ENCODE results near the gene LPCAT1.

Gene LPCAT1

DNA sequence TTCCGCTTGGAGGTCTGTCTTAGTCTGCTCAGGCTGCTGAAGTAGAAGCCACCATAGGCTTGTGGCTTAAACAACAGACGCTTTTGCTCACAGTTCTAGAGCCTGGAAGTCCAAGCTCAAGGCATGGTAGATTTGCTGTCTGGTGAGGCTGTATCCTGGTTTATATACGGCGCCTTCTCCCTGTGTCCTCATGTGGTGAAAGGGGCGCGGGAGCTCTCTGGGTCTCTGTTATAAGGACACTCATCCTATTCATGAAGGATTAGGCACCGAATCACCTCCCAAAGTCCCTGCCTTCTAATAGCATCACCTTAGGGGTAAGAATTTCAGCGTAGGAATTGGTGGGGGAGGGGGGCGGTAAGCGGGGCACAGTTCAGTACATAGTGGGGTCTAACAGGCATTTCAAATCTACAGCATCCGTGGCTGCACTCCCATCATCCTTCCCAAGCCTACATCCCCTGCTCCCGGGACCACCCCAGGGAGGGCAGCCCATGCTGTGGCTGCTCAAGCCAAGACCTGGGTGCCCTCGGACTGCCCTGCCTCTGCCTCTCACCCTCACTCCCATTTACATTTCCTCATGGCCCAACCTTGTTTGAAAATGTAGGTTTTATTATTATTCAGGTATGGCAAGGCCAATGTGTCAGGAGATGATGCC is 15.1 kb upstream of the LPCAT1 start:
- H3K4me3 ChIP-seq (replicated peaks; ENCODE audit: low read depth, low read length) = no peak overlapping the region
- TF ChIP-seq, protein P1, sequence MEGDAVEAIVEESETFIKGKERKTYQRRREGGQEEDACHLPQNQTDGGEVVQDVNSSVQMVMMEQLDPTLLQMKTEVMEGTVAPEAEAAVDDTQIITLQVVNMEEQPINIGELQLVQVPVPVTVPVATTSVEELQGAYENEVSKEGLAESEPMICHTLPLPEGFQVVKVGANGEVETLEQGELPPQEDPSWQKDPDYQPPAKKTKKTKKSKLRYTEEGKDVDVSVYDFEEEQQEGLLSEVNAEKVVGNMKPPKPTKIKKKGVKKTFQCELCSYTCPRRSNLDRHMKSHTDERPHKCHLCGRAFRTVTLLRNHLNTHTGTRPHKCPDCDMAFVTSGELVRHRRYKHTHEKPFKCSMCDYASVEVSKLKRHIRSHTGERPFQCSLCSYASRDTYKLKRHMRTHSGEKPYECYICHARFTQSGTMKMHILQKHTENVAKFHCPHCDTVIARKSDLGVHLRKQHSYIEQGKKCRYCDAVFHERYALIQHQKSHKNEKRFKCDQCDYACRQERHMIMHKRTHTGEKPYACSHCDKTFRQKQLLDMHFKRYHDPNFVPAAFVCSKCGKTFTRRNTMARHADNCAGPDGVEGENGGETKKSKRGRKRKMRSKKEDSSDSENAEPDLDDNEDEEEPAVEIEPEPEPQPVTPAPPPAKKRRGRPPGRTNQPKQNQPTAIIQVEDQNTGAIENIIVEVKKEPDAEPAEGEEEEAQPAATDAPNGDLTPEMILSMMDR (IDR thresholded peaks at IDR 0.05; ENCODE audit: low read length, missing control alignments) = no peak
- no peak for DNase-seq (ENCODE audit: low read depth)

DNA sequence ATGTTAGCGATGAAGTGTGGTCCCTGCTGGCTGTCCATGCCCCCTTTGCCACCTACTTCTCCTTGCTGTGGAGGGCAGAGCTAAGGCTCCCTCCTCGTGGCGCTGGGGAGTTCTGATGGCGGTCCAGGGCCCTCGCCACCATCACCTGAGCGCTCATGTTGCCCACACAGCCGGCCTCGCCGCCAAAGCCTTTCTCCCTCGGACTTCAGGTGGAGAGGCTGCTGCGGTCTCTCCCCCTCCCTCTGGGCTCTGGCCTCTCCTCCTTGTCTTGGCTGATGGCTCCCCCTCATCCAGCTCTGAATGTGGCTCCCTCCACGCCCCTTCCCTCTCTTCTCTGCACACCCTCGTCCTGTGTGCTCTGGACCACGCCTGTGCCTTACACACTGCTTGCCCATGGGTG is 14.5 kb upstream of the LPCAT1 start:
- TF ChIP-seq, protein P1 (IDR thresholded peaks at IDR 0.05; ENCODE audit: low read length, missing control alignments) = no peak
- no peak overlapping the region for H3K4me3 ChIP-seq (replicated peaks; ENCODE audit: low read depth, low read length)
- no peak for DNase-seq (ENCODE audit: low read depth)

GRCh38 chr5:1537603-1538154 is 13.9 kb upstream of the LPCAT1 start:
- DNase-seq (ENCODE audit: low read depth) = no peak
- H3K4me3 ChIP-seq (replicated peaks; ENCODE audit: low read depth, low read length) = no peak overlapping the region
- TF ChIP-seq, protein P1 (IDR thresholded peaks at IDR 0.05; ENCODE audit: low read length, missing control alignments) = no peak

GRCh38 chr5:1536871-1537602 is 13.3 kb upstream of the LPCAT1 start:
- no peak for DNase-seq (ENCODE audit: low read depth)
- TF ChIP-seq, protein P1 (IDR thresholded peaks at IDR 0.05; ENCODE audit: low read length, missing control alignments) = no peak
- peak overlapping the region; percentile 2 for H3K4me3 ChIP-seq (replicated peaks; ENCODE audit: low read depth, low read length)

DNA sequence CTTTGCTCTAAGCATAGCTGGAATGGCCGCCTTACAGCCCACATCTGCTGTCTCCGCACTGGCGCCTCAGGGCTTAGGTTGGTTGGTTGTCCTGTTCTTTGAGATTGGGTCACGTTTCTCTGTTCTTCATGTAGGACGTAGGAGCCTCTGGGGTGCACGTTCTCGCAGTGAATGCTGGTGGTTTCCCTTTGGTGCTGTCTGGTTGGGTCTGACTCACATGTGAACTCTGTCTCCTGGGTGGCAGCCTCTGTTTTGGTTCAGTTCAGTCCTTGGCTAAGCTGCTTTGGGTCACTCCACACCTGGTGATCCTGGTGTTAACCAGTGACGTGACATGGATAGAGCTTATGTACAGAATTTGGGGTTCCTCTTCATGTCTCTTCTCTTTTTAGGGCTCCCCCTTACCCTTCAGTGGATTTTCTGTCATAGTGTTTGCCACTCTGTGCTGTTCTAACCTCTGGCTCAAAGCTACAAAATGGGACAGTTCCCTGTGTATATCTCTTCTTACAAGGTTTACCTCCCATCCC is 12.6 kb upstream of the LPCAT1 start:
- peak overlapping the region; percentile 2 for H3K4me3 ChIP-seq (replicated peaks; ENCODE audit: low read depth, low read length)
- TF ChIP-seq, protein P1 (IDR thresholded peaks at IDR 0.05; ENCODE audit: low read length, missing control alignments) = no peak
- DNase-seq (ENCODE audit: low read depth) = no peak

- H3K4me3 ChIP-seq (replicated peaks; ENCODE audit: low read depth, low read length) = no peak overlapping the region
- no peak for DNase-seq (ENCODE audit: low read depth)
- TF ChIP-seq, protein P1 (IDR thresholded peaks at IDR 0.05; ENCODE audit: low read length, missing control alignments) = no peak
Observed at GRCh38 chr5:1535646-1536045, 11.9 kb upstream of the LPCAT1 start.
